Measurements from ENCODE around the gene SPTAN1.
A peak's percentile ranks its signal among the peaks of the same experiment; 100 is the strongest.

Gene SPTAN1

DNA sequence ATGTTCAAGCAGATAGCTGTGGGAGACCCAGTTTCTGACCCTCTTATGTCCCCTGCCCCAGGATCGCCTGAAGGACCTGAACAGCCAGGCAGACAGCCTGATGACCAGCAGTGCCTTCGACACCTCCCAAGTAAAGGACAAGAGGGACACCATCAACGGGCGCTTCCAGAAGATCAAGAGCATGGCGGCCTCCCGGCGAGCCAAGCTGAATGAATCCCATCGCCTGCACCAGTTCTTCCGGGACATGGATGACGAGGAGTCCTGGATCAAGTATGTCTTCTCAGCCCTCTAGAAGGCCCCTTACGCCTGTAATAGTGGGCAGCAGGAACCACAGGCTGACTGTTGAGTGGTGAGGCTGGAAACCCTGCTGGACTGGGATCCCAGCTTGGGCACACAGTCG lies 63.2 kb downstream of the SPTAN1 start:
- POLR2A ChIA-PET, result no interaction called here

DNA sequence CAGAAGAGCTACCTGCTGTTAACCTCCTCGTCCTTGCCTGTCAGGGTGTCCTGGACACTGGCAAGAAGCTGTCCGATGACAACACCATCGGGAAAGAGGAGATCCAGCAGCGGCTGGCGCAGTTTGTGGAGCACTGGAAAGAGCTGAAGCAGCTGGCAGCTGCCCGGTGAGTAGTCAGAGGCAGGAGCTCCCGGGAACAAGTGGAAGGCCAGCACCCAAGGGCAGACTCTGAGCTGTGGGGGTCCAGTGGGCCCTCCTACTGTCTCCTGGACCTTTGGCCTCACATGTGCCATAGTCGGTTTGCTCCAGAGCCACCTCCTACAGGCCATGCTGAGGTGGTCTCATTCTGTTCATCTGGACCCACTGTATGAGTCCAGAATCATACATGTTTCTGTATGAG lies 65.6 kb downstream of the SPTAN1 start:
- TF ChIP-seq HDGF (IDR thresholded peaks at IDR 0.05; ENCODE audit: borderline replicate concordance) (no peak), CTBP1 (IDR thresholded peaks at IDR 0.05; ENCODE audit: borderline replicate concordance) (no peak), TARDBP (IDR thresholded peaks at IDR 0.05) (no peak), LEF1 (IDR thresholded peaks at IDR 0.05; ENCODE audit: borderline replicate concordance) (no peak), ELF4 (IDR thresholded peaks at IDR 0.05) (no peak), ARNT (IDR thresholded peaks at IDR 0.05) (no peak), BHLHE40 (IDR thresholded peaks at IDR 0.05; ENCODE audit: borderline replicate concordance) (no peak), NFRKB (IDR thresholded peaks at IDR 0.05) (no peak)
- ChIA-PET POLR2A (no interaction called here), CTCF (interaction anchor here (0.6 kb wide), 1 partner anchor 28 kb away, joined by 4 read pairs; no protein-coding TSS in a partner anchor)
- no peak for DNase-seq (ENCODE audit: extremely low spot score)

More for the DNA sequence above, 63.2 kb downstream of the SPTAN1 start:
- no peak for TF ChIP-seq LEF1 (IDR thresholded peaks at IDR 0.05; ENCODE audit: borderline replicate concordance)
- no peak for TF ChIP-seq L3MBTL2 (conservative IDR thresholded peaks at IDR 0.05)
- TF ChIP-seq FOXM1 (IDR thresholded peaks at IDR 0.05; ENCODE audit: borderline replicate concordance), result no peak
- no peak for TF ChIP-seq CTBP1 (IDR thresholded peaks at IDR 0.05; ENCODE audit: borderline replicate concordance)
- TF ChIP-seq ZNF384 (IDR thresholded peaks at IDR 0.05), result no peak
- DNase-seq (ENCODE audit: extremely low spot score), result no peak
- CTCF ChIA-PET, result interaction anchor here (0.7 kb wide), 1 partner anchor 85 kb away, joined by 3 read pairs; no protein-coding TSS in a partner anchor

DNA sequence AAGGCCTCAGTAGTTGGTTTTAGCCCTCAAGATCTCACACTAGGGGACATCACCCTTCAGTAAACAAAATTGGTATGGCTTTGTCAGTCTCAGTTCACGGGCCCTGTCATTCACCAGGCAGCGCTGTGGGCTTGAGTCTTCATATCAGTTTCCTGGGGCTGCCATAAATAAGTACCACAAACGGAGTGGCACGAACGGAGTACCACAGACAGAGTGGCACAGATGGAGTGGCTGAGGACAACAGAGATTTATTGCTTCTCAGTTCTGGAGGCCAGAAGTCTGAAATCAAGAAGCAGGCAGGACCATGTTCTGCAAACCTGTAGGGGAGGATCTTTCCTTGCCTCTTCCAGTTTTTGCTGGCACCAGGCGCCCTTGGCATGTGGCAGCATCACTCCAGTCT lies 66.7 kb downstream of the SPTAN1 start:
- CTCF ChIA-PET, result no interaction called here
- no peak for DNase-seq (ENCODE audit: extremely low spot score)
- POLR2A ChIA-PET, result no interaction called here
- TF ChIP-seq, protein P1, sequence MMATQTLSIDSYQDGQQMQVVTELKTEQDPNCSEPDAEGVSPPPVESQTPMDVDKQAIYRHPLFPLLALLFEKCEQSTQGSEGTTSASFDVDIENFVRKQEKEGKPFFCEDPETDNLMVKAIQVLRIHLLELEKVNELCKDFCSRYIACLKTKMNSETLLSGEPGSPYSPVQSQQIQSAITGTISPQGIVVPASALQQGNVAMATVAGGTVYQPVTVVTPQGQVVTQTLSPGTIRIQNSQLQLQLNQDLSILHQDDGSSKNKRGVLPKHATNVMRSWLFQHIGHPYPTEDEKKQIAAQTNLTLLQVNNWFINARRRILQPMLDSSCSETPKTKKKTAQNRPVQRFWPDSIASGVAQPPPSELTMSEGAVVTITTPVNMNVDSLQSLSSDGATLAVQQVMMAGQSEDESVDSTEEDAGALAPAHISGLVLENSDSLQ (IDR thresholded peaks at IDR 0.05), result no peak
- no peak for TF ChIP-seq BHLHE40 (IDR thresholded peaks at IDR 0.05; ENCODE audit: borderline replicate concordance)
- no peak for TF ChIP-seq SP1 (IDR thresholded peaks at IDR 0.05)
- no peak for TF ChIP-seq FOXA1 (IDR thresholded peaks at IDR 0.05)
- no peak for TF ChIP-seq LEF1 (IDR thresholded peaks at IDR 0.05; ENCODE audit: borderline replicate concordance)
- TF ChIP-seq CTBP1 (IDR thresholded peaks at IDR 0.05; ENCODE audit: borderline replicate concordance), result no peak
- no peak for TF ChIP-seq NFRKB (IDR thresholded peaks at IDR 0.05)
- no peak for TF ChIP-seq TARDBP (IDR thresholded peaks at IDR 0.05)
- TF ChIP-seq ELF4 (IDR thresholded peaks at IDR 0.05), result no peak
- TF ChIP-seq ZNF384 (IDR thresholded peaks at IDR 0.05), result no peak
- TF ChIP-seq FOXK2 (IDR thresholded peaks at IDR 0.05), result no peak
- TF ChIP-seq HDGF (IDR thresholded peaks at IDR 0.05; ENCODE audit: borderline replicate concordance), result no peak
- TF ChIP-seq SUZ12 (IDR thresholded peaks at IDR 0.05), result no peak
- TF ChIP-seq FOXM1 (IDR thresholded peaks at IDR 0.05; ENCODE audit: borderline replicate concordance), result no peak
- TF ChIP-seq ARNT (IDR thresholded peaks at IDR 0.05), result no peak
- TF ChIP-seq L3MBTL2 (conservative IDR thresholded peaks at IDR 0.05), result no peak

DNA sequence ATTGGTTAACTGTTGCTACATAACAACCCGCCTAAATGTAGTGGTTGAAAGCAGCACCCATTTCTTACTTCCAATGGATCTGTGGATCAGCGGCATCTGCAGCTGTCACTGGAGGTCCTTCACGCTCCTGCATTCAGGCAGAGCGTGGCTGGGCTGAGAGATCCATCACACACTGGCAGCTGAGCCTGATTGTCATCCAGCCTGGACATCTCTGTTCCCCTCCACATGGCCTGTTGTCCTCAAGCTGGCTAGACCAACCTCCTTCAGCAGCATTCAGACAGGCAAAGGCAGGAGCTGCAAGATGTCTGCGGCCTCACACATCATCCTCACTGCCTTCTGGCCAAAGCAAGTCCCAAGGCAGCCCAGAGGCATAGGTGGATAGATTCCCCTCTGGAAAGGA lies 67.4 kb downstream of the SPTAN1 start:
- TF ChIP-seq HDGF (IDR thresholded peaks at IDR 0.05; ENCODE audit: borderline replicate concordance), result no peak
- TF ChIP-seq ARNT (IDR thresholded peaks at IDR 0.05), result no peak
- TF ChIP-seq TARDBP (IDR thresholded peaks at IDR 0.05), result no peak
- DNase-seq (ENCODE audit: extremely low spot score), result no peak
- ChIA-PET CTCF (no interaction called here), POLR2A (no interaction called here)

DNA sequence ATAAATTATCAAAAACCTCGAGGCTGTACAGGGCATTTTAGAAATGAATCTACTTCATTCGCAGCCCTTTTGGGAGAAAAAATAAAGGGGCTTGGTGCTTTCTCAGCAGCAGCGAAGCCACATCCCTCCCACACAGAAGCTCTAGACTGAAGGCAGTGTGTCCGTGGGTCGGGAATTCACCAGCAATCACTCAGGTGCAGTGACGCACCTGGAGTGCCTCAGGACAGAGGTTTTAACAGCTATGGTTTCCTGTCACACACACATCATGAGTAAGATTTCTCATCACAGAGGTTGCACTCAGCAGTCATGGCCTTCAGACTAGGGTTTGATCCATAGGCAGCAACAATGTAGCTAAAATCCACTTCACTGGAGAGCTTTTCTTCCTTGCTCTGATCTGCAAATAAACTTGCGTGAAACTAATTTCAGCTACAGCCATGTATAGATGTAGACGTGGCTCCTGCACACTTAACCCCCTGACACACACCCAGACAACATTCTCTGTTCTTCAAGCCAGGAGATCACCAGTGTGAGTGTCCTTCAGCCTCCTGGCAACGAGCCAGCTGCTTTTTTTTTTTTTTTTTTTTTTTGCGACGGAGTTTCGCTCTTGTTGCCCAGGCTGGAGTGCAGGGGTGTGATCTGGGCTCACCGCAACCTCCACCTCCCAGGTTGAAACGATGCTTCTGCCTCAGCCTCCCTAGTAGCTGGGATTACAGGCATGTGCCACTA lies 69.5 kb downstream of the SPTAN1 start:
- DNase-seq (ENCODE audit: extremely low spot score), result no peak
- ChIA-PET CTCF (no interaction called here), POLR2A (interaction anchor here (1.2 kb wide), 1 partner anchor 68 kb away, joined by 3 read pairs; the partner anchor contains the start of gene SET)
- TF ChIP-seq ELF4 (IDR thresholded peaks at IDR 0.05), result no peak
- TF ChIP-seq, protein P1 (IDR thresholded peaks at IDR 0.05), result no peak
- no peak for TF ChIP-seq FOXA1 (IDR thresholded peaks at IDR 0.05)
- TF ChIP-seq CTBP1 (IDR thresholded peaks at IDR 0.05; ENCODE audit: borderline replicate concordance), result no peak
- TF ChIP-seq ZNF384 (IDR thresholded peaks at IDR 0.05), result 0 out of 2 replicates have a peak, but pooled peaks have one; percentile 29
- no peak for TF ChIP-seq SUZ12 (IDR thresholded peaks at IDR 0.05)
- no peak for TF ChIP-seq ARNT (IDR thresholded peaks at IDR 0.05)

DNA sequence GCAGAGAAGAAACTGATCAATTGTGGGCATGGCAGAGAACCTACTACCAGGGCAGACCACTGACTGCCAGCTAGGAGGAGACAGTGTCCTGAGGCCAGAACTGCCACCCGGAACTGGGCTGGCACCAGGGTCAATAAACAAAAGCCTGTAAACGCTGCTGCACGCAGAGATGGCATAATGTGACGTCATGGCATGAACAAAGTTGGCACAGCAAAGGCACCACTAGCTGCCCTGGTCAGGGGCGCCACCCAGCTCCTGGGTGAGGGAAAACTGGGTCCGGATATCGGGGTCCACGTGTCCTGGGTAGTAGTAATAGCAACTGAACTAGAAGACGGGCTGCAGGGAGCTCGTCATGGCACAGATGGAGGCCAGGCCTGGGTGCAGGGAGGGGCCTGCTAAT lies 72.2 kb downstream of the SPTAN1 start:
- TF ChIP-seq, protein P1 (IDR thresholded peaks at IDR 0.05), result no peak
- no peak for TF ChIP-seq LEF1 (IDR thresholded peaks at IDR 0.05; ENCODE audit: borderline replicate concordance)
- no peak for TF ChIP-seq TARDBP (IDR thresholded peaks at IDR 0.05)
- TF ChIP-seq FOXM1 (IDR thresholded peaks at IDR 0.05; ENCODE audit: borderline replicate concordance), result no peak
- TF ChIP-seq NFRKB (IDR thresholded peaks at IDR 0.05), result no peak
- no peak for TF ChIP-seq ZNF384 (IDR thresholded peaks at IDR 0.05)
- TF ChIP-seq FOXK2 (IDR thresholded peaks at IDR 0.05), result no peak
- no peak for TF ChIP-seq CTBP1 (IDR thresholded peaks at IDR 0.05; ENCODE audit: borderline replicate concordance)
- TF ChIP-seq FOXA1 (IDR thresholded peaks at IDR 0.05), result no peak
- TF ChIP-seq SUZ12 (IDR thresholded peaks at IDR 0.05), result no peak
- no peak for DNase-seq (ENCODE audit: extremely low spot score)
- ChIA-PET POLR2A (interaction anchor here (1.5 kb wide), 1 partner anchor 119 kb away, joined by 3 read pairs; no protein-coding TSS in a partner anchor), CTCF (no interaction called here)
